SJCRH30 (cell line): ENCODE measurements around the gene INTS13. TPM values are rescaled to one million over a fixed set of nuclear protein-coding genes. Genes with fewer than 3 reads are reported as not detected.
"Not testable (repeated sequence)": the region's sequence is repeated elsewhere in the genome, so short reads cannot be mapped to it uniquely, and the experiment has no call there.

ENCODE experiments used
- DNase-seq, 2 experiments: peaks; one replicate each; pipeline ENCODE4 v3.0.0-alpha.2; 2015 to 2020
- H3K27ac ChIP-seq: fragments of 250-450 bp; sonication (Bioruptor Pico); 2 replicates; pipeline ENCODE4 v1.5.1; 2020; ENCODE audit warnings: mild to moderate bottlenecking, moderate library complexity
- H3K27me3 ChIP-seq: fragments of 250-450 bp; sonication (Bioruptor Pico); 2 replicates; pipeline ENCODE4 v1.5.1; 2020; ENCODE audit warnings: mild to moderate bottlenecking, moderate library complexity
- H3K36me3 ChIP-seq: fragments of 250-450 bp; sonication (Bioruptor Pico); 2 replicates; pipeline ENCODE4 v1.5.1; 2020; ENCODE audit warnings: mild to moderate bottlenecking, moderate library complexity
- H3K4me1 ChIP-seq: fragments of 250-450 bp; sonication (Bioruptor Pico); 2 replicates; pipeline ENCODE4 v1.5.1; 2020; ENCODE audit warnings: mild to moderate bottlenecking, moderate library complexity
- H3K4me3 ChIP-seq: fragments of 250-450 bp; sonication (Bioruptor Pico); 2 replicates; pipeline ENCODE4 v1.5.1; 2020; ENCODE audit warnings: mild to moderate bottlenecking, moderate library complexity
- H3K9me3 ChIP-seq: fragments of 250-450 bp; sonication (Bioruptor Pico); replicated peaks from 2 replicates; pipeline ENCODE4 v1.5.1; 2020; ENCODE audit warnings: mild to moderate bottlenecking, moderate library complexity
- total RNA-seq: library from RNA; depleted of rRNA; stranded (reverse); fragments of >200 nt; shearing (Covaris generic); gene quantifications from 2 replicates; pipeline ENCODE4 v1.2.3, GENCODE V29; 2014

The INTS13 gene
- total RNA-seq, 1 experiment from 2014 or later: 70.8 TPM

GRCh38 chr12:26906024-26906423 is 31.8 kb downstream of the INTS13 start:
- DNase-seq: no peak
- Histone ChIP-seq H3K27ac (no peak overlapping the region), H3K36me3 (peaks cover 26% of the 10 kb centered on the region), H3K4me3 (no peak overlapping the region), H3K9me3 (0 out of 2 replicates have a peak, but pooled peaks cover 4% of the 10 kb centered on the region), H3K27me3 (no peaks in the 10 kb centered on the region), H3K4me1 (no peaks in the 10 kb centered on the region)

GRCh38 chr12:26903396-26903795 is 34.4 kb downstream of the INTS13 start:
- H3K4me1 ChIP-seq, H3K27me3 ChIP-seq, H3K27ac ChIP-seq, H3K4me3 ChIP-seq, H3K9me3 ChIP-seq, DNase-seq: not testable (repeated sequence)
- H3K36me3 ChIP-seq: peaks cover 19% of the 10 kb centered on the region

DNA sequence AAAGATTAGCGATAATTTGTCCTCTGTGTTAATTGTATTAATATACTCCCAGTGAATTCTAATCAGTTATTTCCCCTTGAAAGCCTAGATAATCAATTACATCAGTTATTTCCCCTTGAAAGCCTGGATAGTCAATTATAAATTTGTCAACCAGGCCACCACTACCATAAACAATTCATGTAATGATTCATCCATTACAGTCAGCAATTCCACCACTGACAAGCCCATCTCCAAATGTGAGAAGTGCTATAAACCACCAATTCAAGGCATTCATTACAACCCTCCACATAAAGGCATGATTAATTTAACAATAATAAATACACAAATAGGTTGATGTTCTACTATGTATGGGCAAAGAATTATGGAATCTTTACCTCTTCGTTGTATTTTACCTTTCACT is 40.9 kb downstream of the INTS13 start:
- no peak for DNase-seq

GRCh38 chr12:26895672-26896071 is 42.1 kb downstream of the INTS13 start:
- Histone ChIP-seq H3K27ac (no peak overlapping the region), H3K4me3 (no peak overlapping the region), H3K36me3 (peaks cover 13% of the 10 kb centered on the region; the same call in 1 of the 2 replicates), H3K9me3 (no peaks in the 10 kb centered on the region; the same call in none of the 2 replicates), H3K27me3 (no peaks in the 10 kb centered on the region), H3K4me1 (no peaks in the 10 kb centered on the region)
- no peak for DNase-seq

More for the DNA sequence above, 40.9 kb downstream of the INTS13 start:
- Histone ChIP-seq H3K36me3 (peaks cover 13% of the 10 kb centered on the region; the same call in 1 of the 2 replicates), H3K27ac (no peak overlapping the region), H3K27me3 (no peaks in the 10 kb centered on the region), H3K4me3 (no peak overlapping the region), H3K9me3 (no peaks in the 10 kb centered on the region; the same call in none of the 2 replicates), H3K4me1 (no peaks in the 10 kb centered on the region)

- H3K27me3 ChIP-seq: no peaks in the 10 kb centered on the region
- H3K27ac ChIP-seq: no peak overlapping the region
- H3K36me3 ChIP-seq: no peaks in the 10 kb centered on the region
- H3K4me1 ChIP-seq: no peaks in the 10 kb centered on the region
- no peaks in the 10 kb centered on the region for H3K9me3 ChIP-seq
- DNase-seq: no peak
- H3K4me3 ChIP-seq: no peak overlapping the region
Observed at GRCh38 chr12:26891704-26892103, 46.1 kb downstream of the INTS13 start.

DNA sequence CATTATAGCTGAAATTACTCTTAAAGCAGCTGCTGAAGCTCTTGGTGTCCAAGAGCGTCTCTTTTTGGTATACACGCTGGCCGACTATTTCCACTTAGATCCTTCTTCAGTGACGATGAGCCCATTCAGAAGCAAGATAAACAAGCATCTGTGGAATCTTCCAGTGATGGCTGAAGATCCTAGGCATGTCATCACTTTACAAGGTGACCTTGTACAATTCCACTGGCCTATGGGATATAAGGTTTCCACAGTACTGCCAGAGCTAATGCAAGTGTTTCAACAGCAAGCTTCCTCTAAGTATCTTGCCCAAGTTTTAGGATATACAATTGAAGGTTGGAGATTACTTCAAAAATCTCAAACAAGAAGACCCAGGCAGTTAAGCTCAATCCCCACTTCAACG is 47.0 kb downstream of the INTS13 start:
- no peak for DNase-seq
- Histone ChIP-seq H3K9me3 (no peaks in the 10 kb centered on the region), H3K36me3 (no peaks in the 10 kb centered on the region), H3K27me3 (no peaks in the 10 kb centered on the region), H3K27ac (no peak overlapping the region), H3K4me1 (no peaks in the 10 kb centered on the region), H3K4me3 (no peak overlapping the region)

GRCh38 chr12:26884765-26885576 is 52.8 kb downstream of the INTS13 start:
- no peak overlapping the region for H3K4me3 ChIP-seq
- H3K9me3 ChIP-seq: no peaks in the 10 kb centered on the region
- no peaks in the 10 kb centered on the region for H3K4me1 ChIP-seq
- H3K27ac ChIP-seq: no peak overlapping the region
- no peaks in the 10 kb centered on the region for H3K27me3 ChIP-seq
- H3K36me3 ChIP-seq: no peaks in the 10 kb centered on the region
- peak; percentile 76 to 92 for DNase-seq

- H3K9me3 ChIP-seq: no peaks in the 10 kb centered on the region
- H3K27me3 ChIP-seq: no peaks in the 10 kb centered on the region
- no peak for DNase-seq
- H3K4me1 ChIP-seq: peaks cover 4% of the 10 kb centered on the region
- H3K27ac ChIP-seq: no peak overlapping the region
- H3K4me3 ChIP-seq: no peak overlapping the region
- no peaks in the 10 kb centered on the region for H3K36me3 ChIP-seq
Observed at GRCh38 chr12:26880625-26881024, 57.2 kb downstream of the INTS13 start.

DNA sequence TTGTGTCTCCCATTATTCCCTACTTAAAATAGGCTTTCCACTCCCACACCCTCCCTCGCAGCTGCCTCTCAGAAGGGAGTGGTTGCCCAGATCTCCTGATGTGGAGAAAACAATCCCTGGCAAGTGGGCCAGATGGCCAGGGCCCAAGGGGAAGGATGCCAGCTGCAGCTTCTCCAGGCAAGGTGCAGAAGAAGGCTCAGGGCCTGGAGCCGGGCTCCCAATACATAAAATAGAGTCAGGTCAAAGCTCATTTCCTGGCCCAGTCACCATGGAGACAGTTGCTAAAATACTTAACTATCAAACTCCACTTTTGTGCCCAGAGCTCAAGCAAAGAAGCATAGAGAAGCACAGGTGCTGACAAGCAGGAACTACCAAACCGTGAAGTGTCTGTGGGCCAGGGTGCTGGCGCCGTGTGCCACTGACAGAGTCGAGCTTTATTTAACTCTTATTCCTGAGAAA is 59.1 kb downstream of the INTS13 start:
- peak; percentile 29 to 46 for DNase-seq
- H3K4me1 ChIP-seq: peaks cover 17% of the 10 kb centered on the region
- no peak overlapping the region for H3K27ac ChIP-seq
- H3K4me3 ChIP-seq: no peak overlapping the region
- no peaks in the 10 kb centered on the region for H3K9me3 ChIP-seq
- no peaks in the 10 kb centered on the region for H3K36me3 ChIP-seq
- no peaks in the 10 kb centered on the region for H3K27me3 ChIP-seq

- peak; percentile 22 to 69 for DNase-seq
- H3K27ac ChIP-seq: no peak overlapping the region
- H3K9me3 ChIP-seq: no peaks in the 10 kb centered on the region; the same call in 1 of the 2 replicates
Observed at GRCh38 chr12:26874501-26875296, 63.1 kb downstream of the INTS13 start.

DNA sequence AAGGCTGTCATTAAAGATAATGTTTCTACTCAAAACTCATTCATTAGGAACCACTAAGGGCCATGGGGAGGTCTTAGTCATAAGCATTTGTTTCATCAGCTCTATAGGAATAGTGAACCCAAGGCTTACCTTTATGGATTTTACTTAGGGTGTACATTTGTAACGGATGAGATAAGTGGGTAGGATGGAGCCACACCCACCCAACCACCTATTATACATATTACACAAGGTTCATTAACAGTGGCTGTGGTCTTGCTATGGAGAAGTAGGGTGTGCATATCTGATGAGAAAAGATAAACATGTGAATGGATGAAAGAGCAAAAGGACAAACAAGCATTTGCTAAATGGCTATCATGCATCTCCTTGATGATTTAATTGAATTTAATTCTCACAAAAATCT is 65.2 kb downstream of the INTS13 start:
- Histone ChIP-seq H3K4me3 (no peak overlapping the region), H3K36me3 (no peaks in the 10 kb centered on the region), H3K27me3 (no peaks in the 10 kb centered on the region), H3K27ac (no peak overlapping the region), H3K4me1 (peaks cover 28% of the 10 kb centered on the region), H3K9me3 (no peaks in the 10 kb centered on the region; the same call in 1 of the 2 replicates)
- no peak for DNase-seq

More at GRCh38 chr12:26874501-26875296, 63.1 kb downstream of the INTS13 start:
- Histone ChIP-seq H3K36me3 (no peaks in the 10 kb centered on the region), H3K27me3 (no peaks in the 10 kb centered on the region), H3K4me1 (peaks cover 32% of the 10 kb centered on the region), H3K4me3 (no peak overlapping the region)

GRCh38 chr12:26871985-26872384 is 65.8 kb downstream of the INTS13 start:
- H3K27ac ChIP-seq: no peak overlapping the region
- no peaks in the 10 kb centered on the region for H3K27me3 ChIP-seq
- H3K4me1 ChIP-seq: peaks cover 28% of the 10 kb centered on the region
- H3K9me3 ChIP-seq: no peaks in the 10 kb centered on the region; the same call in 1 of the 2 replicates
- no peaks in the 10 kb centered on the region for H3K36me3 ChIP-seq
- no peak for DNase-seq
- no peak overlapping the region for H3K4me3 ChIP-seq

- DNase-seq: peak; percentile 8 to 50
- Histone ChIP-seq H3K4me1 (peaks cover 28% of the 10 kb centered on the region), H3K27me3 (no peaks in the 10 kb centered on the region), H3K4me3 (no peak overlapping the region), H3K9me3 (no peaks in the 10 kb centered on the region; the same call in 1 of the 2 replicates), H3K36me3 (no peaks in the 10 kb centered on the region), H3K27ac (no peak overlapping the region)
Observed at GRCh38 chr12:26870491-26871419, 67.0 kb downstream of the INTS13 start.

- no peaks in the 10 kb centered on the region for H3K27me3 ChIP-seq
- H3K4me1 ChIP-seq: peaks cover 28% of the 10 kb centered on the region
- no peaks in the 10 kb centered on the region; the same call in 1 of the 2 replicates for H3K9me3 ChIP-seq
- no peak overlapping the region for H3K4me3 ChIP-seq
- H3K36me3 ChIP-seq: no peaks in the 10 kb centered on the region
- no peak overlapping the region for H3K27ac ChIP-seq
- DNase-seq: peak; percentile 66 to 76
Observed at GRCh38 chr12:26869908-26870459, 67.8 kb downstream of the INTS13 start.
